GM10266 (cell line): Measurements from ENCODE around the gene HDAC9.

Experiments used
- DNase-seq: peaks from one replicate; pipeline ENCODE4 v3.0.0; 2012; ENCODE audit errors: extremely low spot score
- CTCF ChIP-seq: IDR thresholded peaks from 2 replicates; pipeline ENCODE4 v1.5.1; 2012; ENCODE audit warnings: mild to moderate bottlenecking, low read depth; ENCODE audit not compliant: control insufficient read depth, insufficient read depth; ENCODE audit errors: missing control alignments

The HDAC9 gene

GRCh38 chr7:18541871-18542212 is 46.3 kb downstream of the HDAC9 start:
- DNase-seq: no peak
- TF ChIP-seq CTCF: no peak

GRCh38 chr7:18546576-18546975 is 51.0 kb downstream of the HDAC9 start:
- no peak for TF ChIP-seq CTCF
- DNase-seq: no peak

- no peak for DNase-seq
- TF ChIP-seq CTCF: no peak
Observed at GRCh38 chr7:18547509-18548187, 52.1 kb downstream of the HDAC9 start.

- TF ChIP-seq CTCF: no peak
- no peak for DNase-seq
Observed at GRCh38 chr7:18548534-18548933, 53.0 kb downstream of the HDAC9 start.

- DNase-seq: no peak
- no peak for TF ChIP-seq CTCF
Observed at GRCh38 chr7:18550574-18550973, 55.0 kb downstream of the HDAC9 start.

- no peak for DNase-seq
- no peak for TF ChIP-seq CTCF
Observed at GRCh38 chr7:18552316-18552916, 56.9 kb downstream of the HDAC9 start.

- DNase-seq: no peak
- TF ChIP-seq CTCF: no peak
Observed at GRCh38 chr7:18552943-18553604, 57.5 kb downstream of the HDAC9 start.
